T-helper 2 cell treated with Interferon-gamma antibody and Interleukin-4, amounts not matched to agents 100 ng/mL and 5 ng/mL, for 36 hours (primary cell): ENCODE data around the gene MORC3. TPM values are rescaled to one million over a fixed set of nuclear protein-coding genes. Genes with fewer than 3 reads are reported as not detected.

Experiments
- intact Hi-C: fragments of 100-400 bp; cut with micrococcal nuclease; formaldehyde crosslinking; loops from one replicate; pipeline ENCODE4 v1.15.1; 2023
- total RNA-seq: library from RNA; stranded (reverse); gene quantifications from 2 replicates; pipeline ENCODE4 v1.2.3, GENCODE V29; 2022

Gene MORC3
- total RNA-seq, 1 donor from 2014 or later, result 35.7 TPM

- intact Hi-C loops, result loop anchor here (5.0 kb wide), 1 partner anchor 165 kb away; no protein-coding TSS in a partner anchor
Observed at GRCh38 chr21:36422279-36423098, 102.5 kb downstream of the MORC3 start.

DNA sequence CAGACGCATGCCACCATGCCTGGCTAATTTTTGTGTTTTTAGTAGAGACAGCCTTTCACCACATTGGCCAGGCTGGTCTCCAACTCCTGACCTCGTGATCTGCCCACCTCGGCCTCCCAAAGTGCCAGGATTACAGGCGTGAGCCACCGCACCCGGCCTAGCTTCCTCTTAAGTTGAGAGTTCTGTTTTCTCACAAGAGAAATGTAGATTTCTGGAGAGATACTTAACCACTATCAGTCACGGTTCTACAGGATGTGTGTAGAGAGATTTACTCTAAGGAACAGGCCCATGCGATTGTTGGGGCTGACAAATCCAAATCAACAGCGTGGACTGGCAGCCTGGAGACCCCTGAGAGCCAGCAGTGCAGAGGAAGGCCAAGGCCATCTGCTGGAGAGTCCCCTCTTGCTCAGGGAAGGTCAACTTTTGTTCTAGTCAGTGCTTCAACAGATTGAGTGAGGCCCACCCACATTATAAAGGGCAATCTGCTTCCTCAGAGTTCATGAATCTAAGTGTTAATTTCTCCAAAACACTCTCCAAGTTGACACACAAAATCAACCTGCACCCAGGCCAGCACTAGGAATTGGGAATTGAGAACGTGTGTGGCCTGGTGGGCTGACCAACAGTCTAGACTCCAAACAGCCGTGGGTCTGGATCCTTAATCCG, 103.9 kb downstream of the MORC3 start:
- intact Hi-C loops, result loop anchor here (5.0 kb wide), 1 partner anchor 163 kb away; no protein-coding TSS in a partner anchor

GRCh38 chr21:36424592-36424991, 104.6 kb downstream of the MORC3 start:
- intact Hi-C loops, result loop anchor here (5.0 kb wide), 1 partner anchor 163 kb away; no protein-coding TSS in a partner anchor

GRCh38 chr21:36425286-36425685, 105.3 kb downstream of the MORC3 start:
- intact Hi-C loops, result no loop called here

Other genes with a start within 250 kb of the MORC3 start
- 24.1 and 25.7 TPM in 2 replicates for gene CBR3, start 185.1 kb upstream of the MORC3 start, total RNA-seq
- gene DOP1B, start 163.4 kb upstream of the MORC3 start, total RNA-seq, result 22.9 and 25.5 TPM in 2 replicates
- gene CHAF1B, start 65.2 kb downstream of the MORC3 start, total RNA-seq, result 27.0 and 31.5 TPM in 2 replicates
- not detected in 2 replicates for gene CLDN14, start 159.9 kb downstream of the MORC3 start, total RNA-seq